Activated T-cell treated with anti-CD3 and anti-CD28 coated beads, Interleukin-2, amount 50 U/mL, for 4 hours (primary cell): ENCODE measurements around the gene MARK4. TPM values are rescaled to one million over a fixed set of nuclear protein-coding genes. Genes with fewer than 3 reads are reported as not detected.
"Not testable (repeated sequence)": the region's sequence is repeated elsewhere in the genome, so short reads cannot be mapped to it uniquely, and the experiment has no call there.

ENCODE experiments used
- ATAC-seq, 2 donors: fragments of 200-7000 bp; cut with Tn5 transposase; one replicate each; pipeline ENCODE4 v1.10.0; 2021
- DNase-seq: peaks from one replicate; pipeline ENCODE4 v3.0.0-alpha.2; 2020
- H3K27me3 Mint-ChIP-seq: one replicate; pipeline ENCODE4 v1.8.0; 2021; ENCODE audit warnings: low read depth, mixed read lengths
- H3K36me3 Mint-ChIP-seq: one replicate; pipeline ENCODE4 v1.8.0; 2022; ENCODE audit warnings: mixed read lengths; ENCODE audit not compliant: insufficient read depth
- H3K4me1 Mint-ChIP-seq: one replicate; pipeline ENCODE4 v1.8.0; 2021; ENCODE audit warnings: low read depth, mixed read lengths
- H3K4me3 Mint-ChIP-seq: one replicate; pipeline ENCODE4 v1.8.0; 2021; ENCODE audit warnings: mild to moderate bottlenecking, moderate library complexity, mixed read lengths
- H3K9me3 Mint-ChIP-seq: one replicate; pipeline ENCODE4 v1.8.0; 2021; ENCODE audit warnings: mixed read lengths
- total RNA-seq, 3 donors: library from RNA; stranded (reverse); gene quantifications; one replicate each; pipeline ENCODE4 v1.2.1, GENCODE V29; 2021

MARK4 gene
- total RNA-seq, 3 donors from 2014 or later, result 14.6 to 18.3 (median 15.9) TPM

DNA sequence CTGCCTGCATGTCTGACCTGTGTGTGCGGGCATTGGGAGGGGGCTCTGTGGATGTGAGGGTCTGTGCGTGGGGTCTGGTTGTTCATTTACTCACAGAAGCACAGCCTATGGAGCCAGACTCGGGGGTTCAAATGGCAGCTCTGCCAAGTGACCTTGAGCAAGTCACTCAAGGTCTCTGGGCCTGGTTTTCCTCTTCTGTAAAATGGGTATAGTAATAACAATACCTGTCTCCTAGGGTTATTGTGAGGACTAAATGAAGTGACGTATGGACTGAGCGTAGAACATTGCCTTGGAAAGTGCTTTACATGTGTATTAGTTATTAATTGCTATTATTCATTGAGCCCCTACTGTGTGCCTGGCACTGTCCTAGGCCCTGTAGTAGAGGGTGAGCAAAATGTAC lies 47.2 kb downstream of the MARK4 start:
- Mint-ChIP-seq H3K36me3 (peaks cover 30% of the 10 kb centered on the region), H3K9me3 (no peaks in the 10 kb centered on the region), H3K4me1 (no peaks in the 10 kb centered on the region), H3K4me3 (no peak overlapping the region), H3K27me3 (no peaks in the 10 kb centered on the region)
- DNase-seq, result no peak
- no peak for ATAC-seq

DNA sequence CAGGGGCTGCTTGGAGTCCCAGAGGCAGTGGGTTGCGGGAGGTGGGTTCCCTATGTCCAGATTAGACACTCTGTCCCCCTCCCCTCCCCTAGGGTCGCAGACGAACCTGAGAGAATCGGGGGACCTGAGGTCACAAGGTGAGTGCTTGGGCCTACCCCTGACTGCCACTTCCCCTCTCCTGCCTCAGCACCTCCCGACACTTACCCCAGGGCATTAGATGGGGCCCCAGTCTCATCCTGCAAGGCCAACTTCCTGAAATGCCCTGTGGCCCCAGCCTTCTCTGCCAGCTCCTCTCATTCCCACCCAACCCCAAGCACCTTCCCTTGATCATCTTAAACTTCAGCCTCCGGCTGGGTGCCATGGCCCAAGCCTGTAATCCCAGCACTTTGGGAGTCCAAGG lies 48.6 kb downstream of the MARK4 start:
- no peak overlapping the region for H3K4me3 Mint-ChIP-seq
- no peak for ATAC-seq

DNA sequence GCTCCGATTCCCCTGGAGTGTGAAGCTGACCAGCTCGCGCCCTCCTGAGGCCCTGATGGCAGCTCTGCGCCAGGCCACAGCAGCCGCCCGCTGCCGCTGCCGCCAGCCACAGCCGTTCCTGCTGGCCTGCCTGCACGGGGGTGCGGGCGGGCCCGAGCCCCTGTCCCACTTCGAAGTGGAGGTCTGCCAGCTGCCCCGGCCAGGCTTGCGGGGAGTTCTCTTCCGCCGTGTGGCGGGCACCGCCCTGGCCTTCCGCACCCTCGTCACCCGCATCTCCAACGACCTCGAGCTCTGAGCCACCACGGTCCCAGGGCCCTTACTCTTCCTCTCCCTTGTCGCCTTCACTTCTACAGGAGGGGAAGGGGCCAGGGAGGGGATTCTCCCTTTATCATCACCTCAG lies 51.3 kb downstream of the MARK4 start:
- ATAC-seq (no peak), DNase-seq (no peak)
- Mint-ChIP-seq H3K27me3 (no peaks in the 10 kb centered on the region), H3K9me3 (no peaks in the 10 kb centered on the region), H3K4me1 (no peaks in the 10 kb centered on the region), H3K36me3 (peaks cover 16% of the 10 kb centered on the region), H3K4me3 (no peak overlapping the region)

More for the DNA sequence above, 48.6 kb downstream of the MARK4 start:
- H3K27me3 Mint-ChIP-seq, result no peaks in the 10 kb centered on the region
- DNase-seq, result no peak
- H3K9me3 Mint-ChIP-seq, result no peaks in the 10 kb centered on the region
- no peaks in the 10 kb centered on the region for H3K4me1 Mint-ChIP-seq
- H3K36me3 Mint-ChIP-seq, result peaks cover 26% of the 10 kb centered on the region

DNA sequence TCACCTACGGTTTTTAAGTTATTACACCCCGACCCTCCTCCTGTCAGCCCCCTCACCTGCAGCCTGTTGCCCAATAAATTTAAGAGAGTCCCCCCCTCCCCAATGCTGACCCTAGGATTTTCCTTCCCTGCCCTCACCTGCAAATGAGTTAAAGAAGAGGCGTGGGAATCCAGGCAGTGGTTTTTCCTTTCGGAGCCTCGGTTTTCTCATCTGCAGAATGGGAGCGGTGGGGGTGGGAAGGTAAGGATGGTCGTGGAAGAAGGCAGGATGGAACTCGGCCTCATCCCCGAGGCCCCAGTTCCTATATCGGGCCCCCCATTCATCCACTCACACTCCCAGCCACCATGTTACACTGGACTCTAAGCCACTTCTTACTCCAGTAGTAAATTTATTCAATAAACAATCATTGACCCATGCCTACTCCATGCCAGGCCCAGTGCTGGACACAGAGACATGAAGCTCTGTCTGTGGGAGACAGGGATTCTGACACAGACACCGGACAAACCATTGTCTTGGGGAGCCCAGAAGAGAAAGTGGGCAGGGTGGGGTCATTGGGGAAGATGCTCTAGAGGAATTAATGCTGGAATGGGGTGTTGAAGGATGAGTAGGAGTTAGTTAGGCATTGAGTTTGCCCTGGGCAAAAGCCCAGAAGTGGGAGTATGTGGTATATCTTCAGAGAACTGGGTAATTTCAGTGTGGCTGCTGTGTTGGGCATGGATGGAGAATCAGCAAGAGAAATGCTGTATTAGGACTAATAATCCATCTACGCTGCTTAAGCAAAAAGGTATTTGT lies 52.4 kb downstream of the MARK4 start:
- Mint-ChIP-seq H3K9me3 (no peaks in the 10 kb centered on the region), H3K27me3 (no peaks in the 10 kb centered on the region), H3K36me3 (peaks cover 12% of the 10 kb centered on the region), H3K4me3 (no peak overlapping the region), H3K4me1 (no peaks in the 10 kb centered on the region)
- no peak for ATAC-seq
- DNase-seq, result no peak

DNA sequence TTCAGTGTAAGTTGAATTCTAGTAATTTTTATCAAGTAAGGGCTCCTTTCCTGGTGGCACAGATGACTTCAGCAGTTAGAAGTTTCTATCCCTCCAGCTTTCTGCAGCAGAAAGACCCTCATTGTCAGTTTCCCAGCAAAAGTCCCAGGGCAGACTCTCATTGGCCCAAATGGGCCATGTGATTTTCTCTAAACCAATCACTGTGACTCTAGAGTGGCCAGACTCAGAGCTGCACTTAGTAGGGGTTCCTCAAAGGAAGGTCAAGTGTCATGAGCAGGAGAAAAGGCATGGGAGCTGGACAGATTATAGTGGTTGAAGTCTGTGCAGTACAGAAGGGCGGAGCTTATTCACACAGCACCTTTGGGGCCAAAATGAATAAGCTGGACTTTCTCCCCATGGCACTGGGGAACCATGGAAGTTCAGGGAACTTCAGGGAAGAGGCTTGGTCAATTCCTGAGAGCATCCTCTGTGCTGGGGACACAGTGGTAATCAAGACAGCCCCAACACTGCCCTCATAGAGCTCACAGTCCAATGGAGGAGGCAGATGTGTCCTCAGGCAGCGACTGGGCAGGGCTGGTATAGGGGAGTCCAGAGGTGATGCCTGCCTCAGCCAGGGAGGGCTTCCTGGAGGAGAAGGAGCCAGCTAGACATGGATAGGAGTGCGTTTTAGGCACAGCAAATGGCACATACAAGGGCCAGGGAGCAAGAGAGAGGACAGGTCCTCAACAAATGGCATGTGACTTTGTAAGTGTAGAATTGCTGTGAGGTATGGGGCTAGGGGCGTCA lies 53.3 kb downstream of the MARK4 start:
- H3K4me3 Mint-ChIP-seq, result no peak overlapping the region
- ATAC-seq (no peak), DNase-seq (no peak)
- H3K4me1 Mint-ChIP-seq, result no peaks in the 10 kb centered on the region
- H3K9me3 Mint-ChIP-seq, result no peaks in the 10 kb centered on the region
- H3K36me3 Mint-ChIP-seq, result peaks cover 9% of the 10 kb centered on the region
- H3K27me3 Mint-ChIP-seq, result no peaks in the 10 kb centered on the region

DNA sequence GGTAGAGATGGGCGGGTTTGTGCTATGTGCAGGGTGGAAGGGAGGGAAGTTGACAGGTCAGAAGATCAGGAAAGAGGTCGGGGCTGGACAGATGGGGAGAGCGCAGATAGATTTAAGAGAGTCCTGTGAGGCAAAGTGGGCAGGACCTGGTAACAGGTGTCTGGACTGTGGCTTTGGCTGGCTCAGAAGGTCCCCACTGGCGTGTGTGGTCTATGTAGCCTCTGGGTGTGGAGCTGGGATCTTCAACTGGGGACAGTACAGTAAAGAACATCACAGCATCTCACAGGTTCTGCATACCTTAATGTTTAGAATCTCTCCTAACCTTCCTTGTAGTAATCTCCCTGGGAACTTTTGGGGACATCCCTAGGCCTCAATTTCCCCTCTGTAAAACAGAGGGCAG lies 53.9 kb downstream of the MARK4 start:
- H3K4me1 Mint-ChIP-seq, result no peaks in the 10 kb centered on the region
- H3K27me3 Mint-ChIP-seq, result peaks cover 2% of the 10 kb centered on the region
- H3K36me3 Mint-ChIP-seq, result peaks cover 7% of the 10 kb centered on the region
- no peak overlapping the region for H3K4me3 Mint-ChIP-seq
- DNase-seq, result no peak
- ATAC-seq, result no peak
- no peaks in the 10 kb centered on the region for H3K9me3 Mint-ChIP-seq

DNA sequence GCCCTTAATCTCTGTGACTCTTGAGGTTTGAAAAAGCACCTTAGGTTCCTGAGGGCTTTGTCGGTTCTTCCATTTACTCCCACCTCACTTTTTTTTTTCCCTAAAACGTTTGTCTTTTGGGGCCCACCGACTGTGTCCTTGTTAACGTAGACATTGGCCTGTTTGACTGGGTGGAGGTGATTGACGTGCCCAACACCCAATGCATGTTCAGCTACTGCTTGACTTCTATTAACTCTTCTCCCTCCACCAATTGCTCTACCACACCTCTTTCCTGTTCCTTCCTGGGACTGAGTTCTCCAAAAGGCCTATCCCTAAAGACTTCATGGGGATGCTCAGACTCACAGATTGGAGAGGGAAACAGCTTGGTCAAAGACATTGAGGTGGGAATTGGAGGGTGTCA lies 54.4 kb downstream of the MARK4 start:
- no peak for DNase-seq
- no peak for ATAC-seq
- H3K4me3 Mint-ChIP-seq, result no peak overlapping the region
- H3K4me1 Mint-ChIP-seq, result no peaks in the 10 kb centered on the region
- H3K36me3 Mint-ChIP-seq, result peaks cover 4% of the 10 kb centered on the region
- no peaks in the 10 kb centered on the region for H3K9me3 Mint-ChIP-seq
- H3K27me3 Mint-ChIP-seq, result peaks cover 2% of the 10 kb centered on the region

DNA sequence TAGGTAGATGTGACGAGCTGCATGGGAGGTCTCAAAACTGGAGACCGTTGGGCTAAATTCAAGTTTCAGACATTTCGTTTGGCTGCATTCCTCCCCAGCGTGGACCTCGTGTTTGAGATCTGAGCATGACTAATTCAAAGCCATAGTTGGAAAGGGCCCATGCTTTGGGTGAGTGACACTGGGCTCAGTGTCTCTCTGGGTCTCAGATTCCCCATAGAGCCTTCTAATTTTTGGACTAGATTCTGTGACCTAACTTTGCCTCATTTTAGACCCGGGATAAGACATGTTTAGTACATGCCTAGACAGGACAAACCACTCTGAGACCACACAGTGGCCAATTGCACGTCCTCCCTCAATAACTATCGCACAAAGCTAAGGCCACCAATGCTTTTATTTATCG lies 55.0 kb downstream of the MARK4 start:
- no peak for ATAC-seq
- H3K4me1 Mint-ChIP-seq, result no peaks in the 10 kb centered on the region
- H3K4me3 Mint-ChIP-seq, result no peak overlapping the region
- DNase-seq, result no peak
- H3K36me3 Mint-ChIP-seq, result peaks cover 4% of the 10 kb centered on the region
- peaks cover 2% of the 10 kb centered on the region for H3K27me3 Mint-ChIP-seq
- H3K9me3 Mint-ChIP-seq, result no peaks in the 10 kb centered on the region

DNA sequence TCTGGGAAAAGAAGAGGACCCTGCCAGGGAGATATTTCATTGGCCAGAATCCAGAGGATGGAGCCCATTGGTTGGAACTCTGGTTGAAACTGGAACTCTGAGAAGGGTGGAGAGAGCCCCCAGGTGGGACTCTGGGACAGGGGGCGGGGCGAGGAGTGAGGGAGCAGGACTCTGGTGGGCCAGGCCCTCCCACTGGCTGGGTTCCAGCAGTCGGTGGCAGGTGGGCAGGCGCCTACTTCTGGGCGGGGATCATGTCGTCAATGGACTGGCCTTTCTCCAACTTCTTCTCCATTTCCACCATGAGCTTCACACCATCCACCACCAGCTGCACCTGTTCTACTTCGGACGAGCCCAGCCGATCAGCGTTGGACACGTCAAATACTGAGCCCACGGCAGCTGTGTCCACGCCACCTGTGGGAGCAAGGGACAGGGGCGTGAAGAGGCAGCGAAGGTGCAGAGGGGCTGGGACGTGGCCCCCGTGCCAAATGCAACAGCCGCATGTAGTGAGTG lies 55.5 kb downstream of the MARK4 start:
- Mint-ChIP-seq H3K9me3 (no peaks in the 10 kb centered on the region), H3K27me3 (peaks cover 6% of the 10 kb centered on the region), H3K36me3 (peaks cover 4% of the 10 kb centered on the region), H3K4me3 (no peak overlapping the region), H3K4me1 (no peaks in the 10 kb centered on the region)
- ATAC-seq (no peak), DNase-seq (no peak)

DNA sequence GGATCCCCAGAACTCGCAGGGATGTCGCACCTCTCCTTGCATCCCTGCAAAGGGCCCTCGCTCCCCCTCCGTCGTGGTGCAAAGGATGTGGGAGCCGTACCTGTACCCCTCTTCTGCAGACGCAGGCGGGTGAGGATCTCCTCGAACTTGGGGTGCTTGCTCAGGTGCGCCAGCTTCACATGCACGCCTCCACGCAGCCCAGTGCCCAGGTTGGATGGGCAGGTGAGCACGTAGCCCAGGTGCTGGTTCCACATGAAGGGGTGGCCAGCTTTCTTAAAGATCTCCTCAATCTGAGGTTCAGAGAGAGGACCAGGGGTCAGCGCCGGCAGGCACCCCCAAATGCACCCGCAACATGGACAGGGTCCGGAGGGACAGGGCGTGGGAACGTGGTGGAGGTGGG lies 56.3 kb downstream of the MARK4 start:
- Mint-ChIP-seq H3K36me3 (no peaks in the 10 kb centered on the region), H3K27me3 (peaks cover 7% of the 10 kb centered on the region), H3K9me3 (no peaks in the 10 kb centered on the region), H3K4me1 (no peaks in the 10 kb centered on the region), H3K4me3 (no peak overlapping the region)
- DNase-seq (no peak), ATAC-seq (no peak)

DNA sequence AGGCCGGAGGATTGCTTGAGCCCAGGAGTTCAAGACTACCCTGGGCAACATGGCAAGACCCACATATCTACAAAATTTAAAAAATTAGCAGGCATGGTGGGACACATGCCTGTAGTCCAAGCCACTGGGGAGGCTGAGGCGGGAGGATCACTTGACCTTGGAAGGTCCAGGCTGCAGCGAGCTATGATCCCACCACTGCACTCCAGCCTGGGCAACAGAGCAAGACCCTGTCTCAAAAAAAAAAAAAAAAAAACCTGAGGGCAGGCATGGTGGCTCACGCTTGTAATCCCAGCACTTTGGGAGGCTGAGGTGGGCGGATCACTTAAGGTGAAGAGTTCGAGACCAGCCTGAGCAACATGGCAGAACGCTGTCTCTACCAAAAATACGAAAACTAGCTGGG lies 58.3 kb downstream of the MARK4 start:
- DNase-seq, H3K9me3 Mint-ChIP-seq, H3K4me1 Mint-ChIP-seq, H3K4me3 Mint-ChIP-seq, H3K36me3 Mint-ChIP-seq, ATAC-seq: not testable (repeated sequence)
- peaks cover 12% of the 10 kb centered on the region for H3K27me3 Mint-ChIP-seq

DNA sequence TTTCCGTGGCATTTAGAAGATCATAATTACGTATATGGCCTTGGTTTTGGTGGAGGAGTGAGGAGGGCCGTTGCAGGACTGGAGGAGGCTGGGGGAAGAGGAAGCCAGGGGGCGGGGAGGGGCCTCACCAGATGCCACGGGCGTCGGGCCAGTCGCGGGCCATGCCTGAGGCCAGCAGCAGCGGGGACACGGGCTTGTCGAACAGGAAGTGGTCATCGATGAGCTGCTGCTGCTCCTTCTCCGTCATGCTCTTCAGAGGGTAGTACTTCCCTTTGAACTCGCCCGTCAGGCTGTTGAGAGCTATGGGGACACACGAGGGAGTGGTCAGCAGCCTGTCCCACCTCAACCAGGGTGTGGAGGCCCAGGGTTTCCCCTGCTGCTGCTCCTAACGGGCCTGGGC lies 60.5 kb downstream of the MARK4 start:
- no peak for DNase-seq
- Mint-ChIP-seq H3K9me3 (no peaks in the 10 kb centered on the region), H3K27me3 (peaks cover 25% of the 10 kb centered on the region), H3K4me3 (no peak overlapping the region), H3K4me1 (no peaks in the 10 kb centered on the region), H3K36me3 (no peaks in the 10 kb centered on the region)
- ATAC-seq, result no peak

DNA sequence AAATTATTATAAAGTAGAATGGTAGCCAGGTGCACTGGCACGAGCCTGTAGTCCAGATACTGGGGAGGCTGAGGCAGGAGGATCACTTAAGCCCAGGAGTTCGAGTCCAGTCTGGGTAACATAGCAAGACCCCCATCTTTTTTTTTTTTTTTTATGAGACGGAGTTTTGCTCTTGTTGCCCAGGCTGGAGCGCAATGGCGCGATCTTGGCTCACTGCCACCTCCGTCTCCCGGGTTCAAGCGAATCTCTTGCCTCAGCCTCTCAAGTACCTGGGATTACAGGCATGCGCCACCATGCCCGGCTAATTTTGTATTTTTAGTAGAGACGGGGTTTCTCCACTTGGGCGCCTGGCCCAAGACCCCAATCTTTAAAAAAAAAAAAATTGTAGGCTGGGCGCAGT lies 61.2 kb downstream of the MARK4 start:
- H3K36me3 Mint-ChIP-seq, H3K4me3 Mint-ChIP-seq, DNase-seq, H3K9me3 Mint-ChIP-seq, H3K4me1 Mint-ChIP-seq, ATAC-seq: not testable (repeated sequence)
- H3K27me3 Mint-ChIP-seq, result peaks cover 29% of the 10 kb centered on the region

DNA sequence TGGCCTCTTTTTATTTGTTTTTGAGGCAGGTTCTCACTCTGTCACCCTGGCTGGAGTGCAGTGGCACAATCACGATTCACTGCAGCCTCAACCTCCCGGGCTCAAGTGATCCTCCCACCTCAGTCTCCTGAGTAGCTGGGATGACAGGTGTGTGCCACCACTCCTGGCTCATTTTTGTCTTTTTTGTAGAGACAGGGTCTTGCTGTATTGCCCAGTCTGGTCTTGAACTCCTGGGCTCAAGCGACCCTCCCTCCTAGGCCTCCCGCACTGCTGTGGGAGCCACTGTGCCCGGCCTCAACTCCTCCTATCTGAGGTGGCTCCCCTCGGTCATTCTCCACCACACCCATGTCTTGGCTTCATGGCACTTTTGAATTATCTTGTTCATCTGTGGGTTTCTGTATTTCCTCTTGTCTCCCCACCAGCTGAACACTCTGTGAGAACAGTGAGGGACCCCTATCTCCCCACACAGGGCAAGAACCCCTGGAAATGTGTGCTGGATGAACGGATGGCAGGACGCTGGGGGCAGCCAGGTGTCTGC lies 63.7 kb downstream of the MARK4 start:
- DNase-seq, result no peak
- Mint-ChIP-seq H3K4me1 (no peaks in the 10 kb centered on the region), H3K36me3 (no peaks in the 10 kb centered on the region), H3K27me3 (peaks cover 43% of the 10 kb centered on the region), H3K4me3 (no peak overlapping the region), H3K9me3 (no peaks in the 10 kb centered on the region)
- no peak for ATAC-seq

DNA sequence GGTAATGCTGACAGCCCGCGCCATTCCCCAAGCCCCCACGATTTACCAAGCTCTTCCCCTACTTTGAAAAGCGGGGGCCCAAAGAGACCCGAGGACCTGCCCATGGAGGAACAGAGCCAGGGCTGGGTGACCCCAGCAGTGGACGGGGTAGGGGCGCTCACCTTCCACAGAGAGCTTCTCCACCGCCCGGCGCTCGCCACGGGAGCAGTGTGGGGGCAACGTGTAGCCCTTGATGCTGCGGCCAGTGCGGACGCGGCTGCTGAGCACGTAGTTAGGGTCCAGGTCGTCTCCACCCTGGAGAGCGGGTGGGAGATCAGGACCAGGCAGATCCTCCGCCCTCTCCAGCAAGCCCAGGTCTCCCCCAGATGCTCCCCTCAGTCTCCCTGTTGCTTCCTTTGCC lies 64.2 kb downstream of the MARK4 start:
- no peaks in the 10 kb centered on the region for H3K4me1 Mint-ChIP-seq
- DNase-seq, result no peak
- H3K27me3 Mint-ChIP-seq, result peaks cover 45% of the 10 kb centered on the region
- no peak overlapping the region for H3K4me3 Mint-ChIP-seq
- H3K9me3 Mint-ChIP-seq, result no peaks in the 10 kb centered on the region
- ATAC-seq, result no peak
- H3K36me3 Mint-ChIP-seq, result no peaks in the 10 kb centered on the region
